ENCODE measurements around the gene PPM1J.

GRCh38 chr1:112711670-112712069, 3.5 kb downstream of the PPM1J start:
- TF ChIP-seq, protein P1, sequence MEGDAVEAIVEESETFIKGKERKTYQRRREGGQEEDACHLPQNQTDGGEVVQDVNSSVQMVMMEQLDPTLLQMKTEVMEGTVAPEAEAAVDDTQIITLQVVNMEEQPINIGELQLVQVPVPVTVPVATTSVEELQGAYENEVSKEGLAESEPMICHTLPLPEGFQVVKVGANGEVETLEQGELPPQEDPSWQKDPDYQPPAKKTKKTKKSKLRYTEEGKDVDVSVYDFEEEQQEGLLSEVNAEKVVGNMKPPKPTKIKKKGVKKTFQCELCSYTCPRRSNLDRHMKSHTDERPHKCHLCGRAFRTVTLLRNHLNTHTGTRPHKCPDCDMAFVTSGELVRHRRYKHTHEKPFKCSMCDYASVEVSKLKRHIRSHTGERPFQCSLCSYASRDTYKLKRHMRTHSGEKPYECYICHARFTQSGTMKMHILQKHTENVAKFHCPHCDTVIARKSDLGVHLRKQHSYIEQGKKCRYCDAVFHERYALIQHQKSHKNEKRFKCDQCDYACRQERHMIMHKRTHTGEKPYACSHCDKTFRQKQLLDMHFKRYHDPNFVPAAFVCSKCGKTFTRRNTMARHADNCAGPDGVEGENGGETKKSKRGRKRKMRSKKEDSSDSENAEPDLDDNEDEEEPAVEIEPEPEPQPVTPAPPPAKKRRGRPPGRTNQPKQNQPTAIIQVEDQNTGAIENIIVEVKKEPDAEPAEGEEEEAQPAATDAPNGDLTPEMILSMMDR (IDR thresholded peaks at IDR 0.05) = no peak
- no peak for TF ChIP-seq POLR2A (IDR thresholded peaks at IDR 0.05)

All from body of pancreas (tissue), 4 donors.